Gastrocnemius medialis (tissue), 4 donors: ENCODE results near the gene TRAPPC2L. TPM values are rescaled to one million over a fixed set of nuclear protein-coding genes. Genes with fewer than 3 reads are reported as not detected.

Experiments
- ATAC-seq, 2 donors: fragments of 150-250 bp; one replicate each; pipeline ENCODE4 v1.9.1; 2016
- DNase-seq, 2 donors: peaks; one replicate each; pipeline ENCODE4 v3.0.0-alpha.2; 2019
- H3K27ac ChIP-seq, 4 donors: fragments of 200-600 bp; sonication (generic); 1 replicate in 1 of 4; 2 replicates in 3 of 4; pipeline ENCODE4 v1.5.1; 2016 to 2018; ENCODE audit warnings: mild to moderate bottlenecking in 2 of 4, moderate library complexity in 1 of 4
- H3K27me3 ChIP-seq, 3 donors: fragments of 200-600 bp; sonication (generic) in 2 of 3; 1 replicate in 1 of 3; 2 replicates in 2 of 3; pipeline versions ENCODE4 v1.5.1 to v1.6.0; 2016 to 2019; ENCODE audit warnings: mild to moderate bottlenecking in 1 of 3, moderate library complexity in 1 of 3
- H3K36me3 ChIP-seq, 2 donors: fragments of 200-600 bp; sonication (generic) in 1 of 2; one replicate each; pipeline ENCODE4 v1.5.1; 2017 to 2018
- H3K4me1 ChIP-seq, 2 donors: fragments of 200-600 bp; sonication (generic) in 1 of 2; one replicate each; pipeline ENCODE4 v1.5.1; 2016 to 2017; ENCODE audit warnings: mild to moderate bottlenecking in 2 of 2
- H3K4me3 ChIP-seq, 4 donors: fragments of 200-600 bp; sonication (generic) in 3 of 4; 1 replicate in 1 of 4; 2 replicates in 3 of 4; pipeline ENCODE4 v1.5.1; 2016 to 2019; ENCODE audit warnings: mild to moderate bottlenecking in 2 of 4
- H3K9me3 ChIP-seq, 3 donors: fragments of 200-600 bp; sonication (generic) in 2 of 3; 1 replicate in 1 of 3; 2 replicates in 2 of 3; pipeline ENCODE4 v1.5.1; 2016 to 2019
- POLR2A ChIP-seq, 2 donors: fragments of 450-650 bp; IDR thresholded peaks; one replicate each; pipeline ENCODE4 v1.6.1; 2017; ENCODE audit warnings: antibody characterized with exemption in 2 of 2, mild to moderate bottlenecking in 2 of 2, moderate library complexity in 2 of 2
- in situ Hi-C, 4 donors: fragments of 200-750 bp; cut with MboI; loops; one replicate each; pipeline versions ENCODE4 v1.15.0 to v1.8.0; 2017; ENCODE audit warnings: low sequenced_read_pairs in 4 of 4
- intact Hi-C: fragments of 100-400 bp; cut with DNase I; formaldehyde crosslinking; loops from one replicate; pipeline ENCODE4 v1.15.1; 2023; ENCODE audit warnings: low total_unique reads
- total RNA-seq, 4 donors: library from RNA; depleted of rRNA; stranded (reverse); fragments of >200 nt; gene quantifications; one replicate each; pipeline versions ENCODE4 v1.1.0 to v1.2.3, GENCODE V29; 2016
- TF ChIP-seq, protein P1 (sequence below), 5 experiments: fragments of 450-650 bp in 3 of 5; fragments of 200-600 bp in 2 of 5; sonication (generic) in 2 of 5; IDR thresholded peaks in 4 of 5; conservative IDR thresholded peaks in 1 of 5; 1 replicate in 4 of 5; 2 replicates in 1 of 5; pipeline ENCODE4 v1.5.1; 2016 to 2019; ENCODE audit warnings: antibody characterized with exemption in 5 of 5, mild to moderate bottlenecking in 3 of 5, moderate library complexity in 3 of 5

Gene TRAPPC2L
- total RNA-seq, 4 donors from 2014 or later = 17.8 to 27.9 (median 20.5) TPM

DNA sequence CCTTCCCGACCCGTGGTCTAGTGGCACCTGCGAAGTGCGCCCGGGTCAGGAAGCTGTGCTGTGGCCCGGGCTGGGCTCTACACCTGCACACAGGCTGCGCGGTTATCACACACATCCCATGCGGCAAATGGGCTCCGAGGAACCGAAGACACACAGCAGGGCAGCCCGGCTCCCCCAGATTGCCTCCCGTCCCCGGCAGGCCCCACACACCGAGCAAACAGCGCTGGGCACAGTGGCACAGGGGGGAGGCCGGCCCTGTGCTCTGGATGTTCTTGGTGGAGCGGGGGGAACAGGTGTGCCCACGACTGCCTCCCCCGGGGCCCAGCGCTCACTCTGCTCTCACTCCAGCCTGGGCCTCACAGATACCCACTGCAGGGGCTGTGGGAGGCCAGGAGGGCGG lies 38.4 kb downstream of the TRAPPC2L start:
- in situ Hi-C loops = no loop called here

DNA sequence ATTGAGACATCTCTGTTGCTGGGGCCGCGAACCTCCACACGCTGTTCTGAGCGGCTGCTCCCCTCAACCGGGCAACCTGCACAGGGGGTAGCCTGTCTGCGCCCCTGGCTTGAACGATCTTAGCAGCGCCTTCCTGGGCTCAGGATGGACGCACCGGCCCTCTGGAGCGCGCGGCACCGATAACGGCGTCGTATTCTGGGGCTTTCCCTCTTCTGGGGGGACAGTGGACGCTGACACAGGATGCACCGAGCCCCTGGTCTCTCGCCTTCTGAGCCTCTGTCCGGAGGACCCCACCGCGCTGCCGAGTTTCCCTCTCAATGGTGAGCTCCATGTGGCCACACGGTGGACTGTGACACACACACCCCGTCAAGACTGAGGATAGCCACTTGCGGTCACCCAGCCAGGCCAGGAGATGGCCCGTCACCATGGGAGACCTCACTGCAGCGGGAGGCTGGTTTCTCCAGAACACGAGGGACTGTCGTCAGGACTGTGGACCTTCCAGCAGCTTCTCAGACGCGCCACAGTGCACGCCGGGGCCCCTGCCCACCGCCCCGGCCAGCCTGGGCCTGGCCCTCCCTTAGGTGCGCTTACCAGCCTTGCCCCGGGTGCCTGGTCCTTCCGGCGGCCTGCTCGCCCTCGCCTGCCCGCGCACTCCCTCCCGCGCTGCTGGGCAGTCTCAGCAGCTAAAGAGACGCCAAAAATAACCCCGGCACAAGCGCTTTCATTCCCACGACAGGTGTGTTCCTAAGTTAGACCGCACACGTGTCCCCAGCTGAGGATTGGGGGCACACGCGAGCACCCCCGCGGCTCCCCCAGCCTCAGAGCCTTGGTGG lies 39.5 kb downstream of the TRAPPC2L start:
- H3K27ac ChIP-seq = peak overlapping the region; percentile 80 to 94 (median 87)
- ATAC-seq = peak; percentile 78 to 88
- TF ChIP-seq, protein P1, sequence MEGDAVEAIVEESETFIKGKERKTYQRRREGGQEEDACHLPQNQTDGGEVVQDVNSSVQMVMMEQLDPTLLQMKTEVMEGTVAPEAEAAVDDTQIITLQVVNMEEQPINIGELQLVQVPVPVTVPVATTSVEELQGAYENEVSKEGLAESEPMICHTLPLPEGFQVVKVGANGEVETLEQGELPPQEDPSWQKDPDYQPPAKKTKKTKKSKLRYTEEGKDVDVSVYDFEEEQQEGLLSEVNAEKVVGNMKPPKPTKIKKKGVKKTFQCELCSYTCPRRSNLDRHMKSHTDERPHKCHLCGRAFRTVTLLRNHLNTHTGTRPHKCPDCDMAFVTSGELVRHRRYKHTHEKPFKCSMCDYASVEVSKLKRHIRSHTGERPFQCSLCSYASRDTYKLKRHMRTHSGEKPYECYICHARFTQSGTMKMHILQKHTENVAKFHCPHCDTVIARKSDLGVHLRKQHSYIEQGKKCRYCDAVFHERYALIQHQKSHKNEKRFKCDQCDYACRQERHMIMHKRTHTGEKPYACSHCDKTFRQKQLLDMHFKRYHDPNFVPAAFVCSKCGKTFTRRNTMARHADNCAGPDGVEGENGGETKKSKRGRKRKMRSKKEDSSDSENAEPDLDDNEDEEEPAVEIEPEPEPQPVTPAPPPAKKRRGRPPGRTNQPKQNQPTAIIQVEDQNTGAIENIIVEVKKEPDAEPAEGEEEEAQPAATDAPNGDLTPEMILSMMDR (IDR thresholded peaks at IDR 0.05 in 4 of 5, conservative IDR thresholded peaks at IDR 0.05 in 1 of 5) = peak in 1 of 5 experiments; percentile 12
- peak; percentile 61 to 82 for TF ChIP-seq POLR2A (IDR thresholded peaks at IDR 0.05)
- H3K4me1 ChIP-seq = peaks cover 45 to 57% of the 10 kb centered on the region in 2 donors
- in situ Hi-C loops (no loop called here), intact Hi-C loops (loop anchor here (5.0 kb wide), 1 partner anchor 84 kb away; the partner anchor contains the start of gene APRT)
- peak; percentile 50 to 68 for DNase-seq
- H3K27me3 ChIP-seq = no peaks in the 10 kb centered on the region
- H3K36me3 ChIP-seq = peaks cover 0 to 7% of the 10 kb centered on the region in 2 donors
- peak overlapping the region; percentile 1 to 32 (median 18) for H3K4me3 ChIP-seq
- no peaks in the 10 kb centered on the region for H3K9me3 ChIP-seq

More for the DNA sequence above, 38.4 kb downstream of the TRAPPC2L start:
- no peak for DNase-seq
- intact Hi-C loops = loop anchor here (5.0 kb wide), 1 partner anchor 83 kb away; the partner anchor contains the start of gene APRT
- no peak for ATAC-seq
- Histone ChIP-seq H3K4me1 (peaks cover 45 to 57% of the 10 kb centered on the region in 2 donors), H3K27me3 (no peaks in the 10 kb centered on the region), H3K36me3 (peaks cover 0 to 12% of the 10 kb centered on the region in 2 donors), H3K27ac (peak overlapping the region; percentile 80 to 94 (median 87)), H3K4me3 (no peak overlapping the region), H3K9me3 (no peaks in the 10 kb centered on the region)
- TF ChIP-seq, protein P1 (IDR thresholded peaks at IDR 0.05 in 4 of 5, conservative IDR thresholded peaks at IDR 0.05 in 1 of 5) = no peak
- no peak for TF ChIP-seq POLR2A (IDR thresholded peaks at IDR 0.05)

DNA sequence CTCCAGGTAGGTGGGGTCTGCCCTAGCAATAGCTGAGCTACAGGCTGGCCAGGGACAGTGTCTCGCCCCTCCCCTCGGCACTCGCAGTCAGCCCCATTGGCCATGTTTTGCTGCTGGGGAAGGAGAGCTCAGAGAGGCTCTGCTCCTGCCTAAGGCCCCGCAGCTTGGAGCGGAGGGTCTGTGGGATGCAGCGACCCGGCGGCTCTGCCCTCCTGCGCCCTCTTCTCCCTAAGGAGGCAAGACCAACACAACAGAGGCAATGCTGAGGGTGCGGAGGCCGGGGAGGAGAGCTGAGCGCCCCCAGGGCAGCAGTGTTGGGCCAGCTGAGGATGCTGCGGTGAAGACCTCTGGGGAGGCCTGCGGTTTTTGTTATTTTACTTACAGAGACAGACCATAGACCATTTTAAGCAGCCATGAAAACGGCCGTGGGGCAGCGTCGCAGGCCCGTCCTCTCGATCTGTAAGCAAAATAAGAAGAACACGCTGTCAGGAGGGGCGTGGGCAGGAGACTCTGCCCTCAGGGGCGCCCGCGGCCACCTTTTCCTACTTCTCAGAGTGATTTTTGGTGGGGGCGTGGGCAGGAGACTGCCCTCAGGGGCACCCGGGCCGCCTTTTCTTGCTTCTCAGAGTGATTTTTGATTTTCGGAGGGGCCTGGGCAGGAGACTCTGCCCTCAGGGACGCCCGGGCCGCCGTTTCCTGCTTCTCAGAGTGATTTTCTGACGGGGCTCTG lies 40.9 kb downstream of the TRAPPC2L start:
- H3K4me1 ChIP-seq = peaks cover 36 to 50% of the 10 kb centered on the region in 2 donors
- TF ChIP-seq, protein P1 (IDR thresholded peaks at IDR 0.05 in 4 of 5, conservative IDR thresholded peaks at IDR 0.05 in 1 of 5) = no peak
- TF ChIP-seq POLR2A (IDR thresholded peaks at IDR 0.05) = no peak
- H3K9me3 ChIP-seq = no peaks in the 10 kb centered on the region
- no peak overlapping the region for H3K4me3 ChIP-seq
- in situ Hi-C loops (no loop called here), intact Hi-C loops (loop anchor here (5.0 kb wide), 1 partner anchor 86 kb away; the partner anchor contains the start of gene APRT)
- H3K27me3 ChIP-seq = no peaks in the 10 kb centered on the region
- H3K27ac ChIP-seq = peak overlapping the region; percentile 80 to 94 (median 87)
- DNase-seq = no peak
- H3K36me3 ChIP-seq = no peaks in the 10 kb centered on the region
- no peak for ATAC-seq

DNA sequence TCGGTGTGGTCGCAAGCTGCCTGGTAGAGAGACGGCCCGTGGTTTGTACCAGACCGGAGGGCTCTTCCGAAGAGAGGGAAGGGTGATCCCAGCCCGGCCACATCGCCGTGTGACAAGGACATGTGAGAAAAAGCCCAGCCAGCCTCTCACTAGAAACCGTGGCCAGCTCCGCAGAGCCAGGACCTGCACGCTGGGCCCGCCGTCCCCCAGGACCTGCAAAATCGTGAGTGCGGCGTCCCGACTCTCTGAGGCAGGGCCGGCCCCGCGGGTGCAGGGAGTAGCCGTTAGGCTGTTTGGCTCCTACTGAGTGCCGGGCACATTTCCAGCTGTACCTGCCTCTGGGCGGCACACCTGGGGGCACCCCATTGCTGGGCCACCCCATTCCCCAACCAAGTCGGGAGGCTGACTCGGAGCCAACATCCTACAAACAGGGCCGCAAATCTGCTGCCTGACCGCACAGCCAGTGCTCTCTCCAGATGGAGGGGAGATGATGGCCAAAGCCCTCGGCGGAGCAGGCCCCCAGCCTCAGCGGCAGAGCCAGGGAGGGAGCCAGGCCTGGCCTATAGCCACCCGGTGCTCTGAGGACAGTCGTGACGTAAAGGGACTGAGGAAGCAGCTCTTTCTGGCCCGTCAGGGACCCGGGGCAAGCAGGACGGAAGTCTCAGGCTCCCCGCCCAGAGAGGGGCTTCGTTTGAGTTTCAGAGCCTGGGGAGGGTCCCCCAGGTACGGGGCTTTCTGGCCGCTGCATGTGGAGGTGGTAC lies 43.2 kb downstream of the TRAPPC2L start:
- Histone ChIP-seq H3K27ac (peak overlapping the region in 1 of 4 donors; percentile 25), H3K27me3 (no peaks in the 10 kb centered on the region), H3K36me3 (no peaks in the 10 kb centered on the region), H3K4me3 (no peak overlapping the region), H3K4me1 (peaks cover 32 to 51% of the 10 kb centered on the region in 2 donors), H3K9me3 (no peaks in the 10 kb centered on the region)
- TF ChIP-seq, protein P1 (IDR thresholded peaks at IDR 0.05 in 4 of 5, conservative IDR thresholded peaks at IDR 0.05 in 1 of 5) = no peak
- no peak for TF ChIP-seq POLR2A (IDR thresholded peaks at IDR 0.05)
- intact Hi-C loops = loop anchor here (5.0 to 10.0 kb wide), 2 partner anchors 45 to 88 kb away; partner anchors contain the start of genes APRT, GALNS and TRAPPC2L
- in situ Hi-C loops = no loop called here
- DNase-seq (no peak), ATAC-seq (no peak)
